T-helper 17 cell (primary cell): Measurements from ENCODE around the gene NAT10. TPM values are rescaled to one million over a fixed set of nuclear protein-coding genes. Genes with fewer than 3 reads are reported as not detected.

Experiments used
- ATAC-seq: fragments of 150-1000 bp; cut with Tn5 transposase; 2 replicates; pipeline ENCODE4 v1.10.0; 2021; ENCODE audit warnings: mild to moderate bottlenecking, moderate library complexity
- DNase-seq, 3 donors: peaks; one replicate each; pipeline versions ENCODE4 v3.0.0 to v3.0.0-alpha.2; 2020 to 2021
- H3K9me3 ChIP-seq: one replicate; pipeline ENCODE4 v1.7.0; 2013; ENCODE audit warnings: low read length, mild to moderate bottlenecking; ENCODE audit not compliant: control insufficient read depth, poor library complexity, severe bottlenecking
- H3K27ac Mint-ChIP-seq: one replicate; pipeline ENCODE4 v1.8.0; 2022; ENCODE audit warnings: mild to moderate bottlenecking, moderate library complexity, mixed read lengths
- H3K27me3 Mint-ChIP-seq: one replicate; pipeline ENCODE4 v1.8.0; 2022; ENCODE audit warnings: mixed read lengths
- H3K36me3 Mint-ChIP-seq: one replicate; pipeline ENCODE4 v1.8.0; 2022; ENCODE audit warnings: low read depth, mixed read lengths
- H3K4me1 Mint-ChIP-seq: one replicate; pipeline ENCODE4 v1.8.0; 2022; ENCODE audit warnings: mild to moderate bottlenecking, mixed read lengths
- H3K4me3 Mint-ChIP-seq: one replicate; pipeline ENCODE4 v1.8.0; 2022; ENCODE audit warnings: mild to moderate bottlenecking, moderate library complexity, mixed read lengths
- total RNA-seq, 4 donors: library from RNA in 2 of 4; stranded (reverse) in 2 of 4; gene quantifications; one replicate each; pipeline ENCODE4 v1.2.3 and lab custom pipeline; 2022 to 2026

NAT10 gene
- total RNA-seq, 2 donors from 2014 or later, result 53.0 to 59.1 TPM

DNA sequence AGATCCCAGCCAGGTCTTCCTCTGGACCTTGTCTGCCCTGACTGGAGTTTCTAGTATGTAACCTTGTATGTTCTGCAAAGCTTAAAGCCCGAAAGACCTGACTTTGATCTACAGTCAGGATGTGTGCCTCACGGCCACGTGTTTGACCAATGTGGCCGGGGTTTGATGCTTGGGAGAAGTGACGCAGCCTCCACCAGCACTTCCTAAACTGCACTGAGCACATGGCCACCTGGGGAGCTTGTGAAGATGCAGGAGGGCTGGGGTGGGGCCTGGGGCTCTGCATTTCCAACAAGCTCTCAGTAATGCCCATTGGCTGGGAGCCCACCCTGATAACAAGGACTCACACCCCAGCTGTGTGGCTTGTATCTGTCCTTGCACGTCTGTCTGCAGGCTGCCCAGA, 53.2 kb downstream of the NAT10 start:
- Mint-ChIP-seq H3K27ac (no peak overlapping the region), H3K4me3 (no peak overlapping the region), H3K27me3 (no peaks in the 10 kb centered on the region), H3K36me3 (no peaks in the 10 kb centered on the region), H3K4me1 (peaks cover 2% of the 10 kb centered on the region)
- ATAC-seq, result no peak
- no peaks in the 10 kb centered on the region for H3K9me3 ChIP-seq
- no peak for DNase-seq

DNA sequence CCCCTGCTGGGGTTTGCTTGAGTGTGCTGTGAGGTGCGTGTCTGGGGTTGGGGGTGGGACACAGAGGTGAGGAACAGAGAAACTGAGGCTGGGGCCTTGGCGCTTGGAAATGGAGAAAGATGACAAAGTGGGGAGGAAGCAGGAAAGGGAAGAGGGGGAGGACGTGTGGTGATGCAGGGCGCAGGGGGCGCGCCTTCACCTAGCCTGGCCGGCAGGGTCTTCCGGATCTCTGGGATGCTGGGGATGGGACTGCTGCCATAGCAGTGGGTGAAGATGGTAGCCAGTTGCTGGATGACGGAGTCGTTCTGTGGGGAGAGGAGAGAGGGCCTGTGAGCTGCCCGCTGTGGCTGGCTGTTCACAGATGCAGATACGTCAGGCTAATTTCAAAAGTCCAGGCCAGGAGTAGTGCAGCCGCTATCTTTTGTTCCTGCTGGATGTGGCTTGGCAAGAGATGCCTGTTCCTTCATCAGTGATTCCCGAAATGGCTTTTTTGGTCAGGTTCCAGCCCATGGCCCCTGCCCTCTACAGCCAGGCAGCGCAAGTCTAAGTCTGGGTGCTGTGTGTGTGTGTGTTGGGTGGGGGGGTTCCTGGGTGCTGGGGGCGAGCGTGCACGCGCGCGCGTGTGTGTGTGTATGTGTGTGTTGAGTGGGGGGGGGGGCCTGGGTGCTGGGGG, 54.8 kb downstream of the NAT10 start:
- DNase-seq (no peak), ATAC-seq (no peak)
- Mint-ChIP-seq H3K36me3 (no peaks in the 10 kb centered on the region), H3K4me1 (peaks cover 2% of the 10 kb centered on the region), H3K27me3 (no peaks in the 10 kb centered on the region), H3K27ac (peak overlapping the region; percentile 34), H3K4me3 (no peak overlapping the region)
- H3K9me3 ChIP-seq, result no peaks in the 10 kb centered on the region

DNA sequence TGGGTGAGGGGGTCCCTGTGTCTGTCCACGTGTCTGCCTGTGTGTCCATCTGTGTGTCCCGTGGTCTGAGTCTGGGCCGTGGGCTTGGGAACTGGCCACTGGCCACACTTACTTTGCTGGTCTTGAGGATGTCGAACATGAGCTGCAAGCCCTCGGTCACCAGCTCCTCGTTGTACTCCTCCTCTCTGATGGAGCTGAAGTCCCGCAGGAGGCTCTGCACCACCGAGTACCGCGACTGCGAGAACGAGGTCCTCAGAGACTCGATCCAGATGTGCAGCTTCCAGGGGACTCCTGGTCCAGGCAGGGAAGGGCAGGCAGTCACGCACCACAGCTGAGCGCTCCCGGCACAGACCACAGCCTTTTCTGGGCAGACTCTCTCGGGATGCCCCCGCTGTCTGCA, 55.4 kb downstream of the NAT10 start:
- Mint-ChIP-seq H3K4me1 (peaks cover 2% of the 10 kb centered on the region), H3K4me3 (no peak overlapping the region), H3K36me3 (no peaks in the 10 kb centered on the region), H3K27me3 (no peaks in the 10 kb centered on the region), H3K27ac (no peak overlapping the region)
- ATAC-seq (no peak), DNase-seq (no peak)
- no peaks in the 10 kb centered on the region for H3K9me3 ChIP-seq

DNA sequence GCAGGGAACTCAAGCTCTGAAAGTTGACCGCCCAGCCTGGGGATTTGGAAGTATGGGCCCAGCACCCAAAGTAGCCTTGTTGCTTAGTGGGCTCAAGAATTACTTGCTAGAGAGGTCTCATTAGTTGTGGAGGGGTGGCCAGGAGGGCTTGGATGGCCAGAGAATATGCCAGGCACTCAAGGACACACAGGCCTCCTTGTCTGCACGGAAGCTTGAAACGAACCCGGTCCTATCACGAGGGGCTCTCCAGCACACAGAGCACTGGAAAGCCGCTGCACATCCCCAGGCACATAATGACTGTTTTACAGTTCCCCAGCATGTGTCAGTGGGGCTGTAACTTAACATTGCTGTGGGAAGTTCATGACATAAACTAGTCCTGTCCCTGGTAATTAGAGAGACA, 55.9 kb downstream of the NAT10 start:
- Mint-ChIP-seq H3K4me3 (no peak overlapping the region), H3K27ac (no peak overlapping the region), H3K4me1 (peaks cover 2% of the 10 kb centered on the region), H3K36me3 (no peaks in the 10 kb centered on the region), H3K27me3 (peaks cover under 1% of the 10 kb centered on the region)
- DNase-seq (no peak), ATAC-seq (no peak)
- no peaks in the 10 kb centered on the region for H3K9me3 ChIP-seq

DNA sequence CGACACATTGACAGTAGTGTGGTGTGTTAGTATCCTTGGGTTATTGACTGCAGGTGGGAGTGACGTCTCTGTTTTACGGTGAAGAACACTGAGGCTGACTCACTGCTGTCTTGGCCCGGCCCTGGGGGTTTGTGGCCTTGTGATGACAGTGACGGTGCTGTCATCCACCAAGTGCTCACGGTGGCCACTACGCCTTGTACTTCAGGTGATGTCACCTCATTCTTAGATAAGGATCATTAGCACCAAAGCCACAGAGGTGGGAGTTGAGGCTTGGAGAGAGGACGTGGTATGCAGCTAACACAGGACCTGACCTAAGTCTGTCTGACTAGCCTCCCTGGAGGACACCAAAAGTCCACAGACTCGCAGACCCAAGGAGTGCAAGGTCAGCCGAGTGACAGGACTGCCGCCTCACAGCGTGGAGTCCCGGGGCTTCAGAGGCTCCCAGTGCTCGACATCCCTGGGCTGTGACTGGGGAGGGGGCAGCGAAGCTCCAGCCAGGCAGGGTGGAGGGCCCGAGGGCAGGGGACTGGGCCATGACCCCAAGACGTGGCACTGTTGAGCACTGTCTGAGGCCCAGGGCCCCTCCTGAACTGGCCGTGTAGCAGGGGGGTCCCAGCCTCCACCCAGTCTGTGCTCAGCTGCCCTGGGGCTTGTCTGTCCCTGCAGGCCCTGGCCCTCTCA, 56.5 kb downstream of the NAT10 start:
- H3K4me3 Mint-ChIP-seq, result no peak overlapping the region

DNA sequence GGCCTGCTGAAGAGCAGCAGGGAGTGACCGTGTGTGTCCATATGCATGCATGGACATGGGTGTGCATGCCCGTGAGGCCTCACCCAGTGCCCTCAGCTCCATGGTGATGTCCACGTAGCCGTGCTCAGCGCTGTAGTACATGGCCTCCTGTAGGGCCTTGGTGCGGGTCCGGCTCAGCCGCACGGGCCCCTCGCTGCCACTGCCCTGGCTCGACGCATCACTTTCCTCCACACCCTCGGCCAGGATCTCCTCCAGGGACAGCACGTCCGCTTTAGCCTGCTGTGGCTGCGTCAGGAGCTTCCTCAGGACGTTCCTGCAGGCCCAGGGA, 57.0 kb downstream of the NAT10 start:
- ATAC-seq, result no peak
- Mint-ChIP-seq H3K27ac (no peak overlapping the region), H3K4me1 (peaks cover 2% of the 10 kb centered on the region), H3K4me3 (no peak overlapping the region), H3K36me3 (peaks cover 5% of the 10 kb centered on the region), H3K27me3 (peaks cover 11% of the 10 kb centered on the region)
- no peaks in the 10 kb centered on the region for H3K9me3 ChIP-seq
- DNase-seq, result no peak

More for the DNA sequence above, 56.5 kb downstream of the NAT10 start:
- DNase-seq (no peak), ATAC-seq (peak; percentile 67)
- Mint-ChIP-seq H3K36me3 (no peaks in the 10 kb centered on the region), H3K4me1 (peaks cover 2% of the 10 kb centered on the region), H3K27ac (no peak overlapping the region), H3K27me3 (peaks cover 6% of the 10 kb centered on the region)
- no peaks in the 10 kb centered on the region for H3K9me3 ChIP-seq

DNA sequence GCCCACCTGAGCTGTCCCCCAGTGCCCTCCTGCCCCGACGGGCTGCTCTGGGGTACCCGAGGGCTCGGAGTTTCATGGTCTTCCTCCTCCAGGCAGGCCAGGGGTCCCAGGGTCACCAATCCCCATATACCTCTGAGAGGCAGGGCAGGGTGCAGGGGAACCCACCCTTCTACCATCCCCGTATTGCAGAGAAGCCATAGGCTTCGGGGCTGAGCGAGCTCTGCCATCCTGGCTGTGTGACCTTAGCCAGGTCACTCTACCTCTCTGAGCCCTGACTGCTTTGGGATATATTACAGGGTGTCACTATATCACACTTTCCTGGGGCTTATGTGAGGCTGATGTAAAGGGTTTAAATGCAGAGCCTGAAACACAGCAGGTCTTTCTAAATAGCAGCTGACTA, 57.4 kb downstream of the NAT10 start:
- H3K27ac Mint-ChIP-seq, result no peak overlapping the region
- no peak overlapping the region for H3K4me3 Mint-ChIP-seq
- ATAC-seq (no peak), DNase-seq (no peak)
- H3K4me1 Mint-ChIP-seq, result peaks cover 2% of the 10 kb centered on the region
- H3K9me3 ChIP-seq, result no peaks in the 10 kb centered on the region
- H3K36me3 Mint-ChIP-seq, result peaks cover 5% of the 10 kb centered on the region
- H3K27me3 Mint-ChIP-seq, result peaks cover 11% of the 10 kb centered on the region

DNA sequence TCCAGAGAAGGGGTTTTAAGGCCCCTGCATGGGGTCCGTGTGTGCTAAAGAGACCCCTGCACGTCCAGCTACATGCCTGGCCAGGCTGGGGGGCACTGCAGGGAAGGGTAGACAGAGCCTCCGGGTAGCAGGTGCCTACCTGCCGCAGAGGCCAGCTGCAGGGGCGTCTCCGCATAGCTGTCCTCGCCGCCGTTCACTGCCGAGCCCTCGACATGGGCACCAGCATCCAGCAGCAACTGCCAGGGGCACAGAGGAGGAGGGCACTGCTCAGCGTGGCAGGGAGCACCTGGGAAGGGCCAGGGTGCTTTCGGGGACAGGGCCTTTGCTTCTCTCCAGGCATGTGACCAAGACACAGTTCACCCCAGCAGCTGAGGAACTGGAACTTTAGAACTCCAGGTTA, 59.7 kb downstream of the NAT10 start:
- H3K9me3 ChIP-seq, result no peaks in the 10 kb centered on the region
- ATAC-seq (no peak), DNase-seq (no peak)
- Mint-ChIP-seq H3K4me1 (no peaks in the 10 kb centered on the region), H3K36me3 (peaks cover 5% of the 10 kb centered on the region), H3K4me3 (no peak overlapping the region), H3K27ac (no peak overlapping the region), H3K27me3 (peaks cover 11% of the 10 kb centered on the region)

DNA sequence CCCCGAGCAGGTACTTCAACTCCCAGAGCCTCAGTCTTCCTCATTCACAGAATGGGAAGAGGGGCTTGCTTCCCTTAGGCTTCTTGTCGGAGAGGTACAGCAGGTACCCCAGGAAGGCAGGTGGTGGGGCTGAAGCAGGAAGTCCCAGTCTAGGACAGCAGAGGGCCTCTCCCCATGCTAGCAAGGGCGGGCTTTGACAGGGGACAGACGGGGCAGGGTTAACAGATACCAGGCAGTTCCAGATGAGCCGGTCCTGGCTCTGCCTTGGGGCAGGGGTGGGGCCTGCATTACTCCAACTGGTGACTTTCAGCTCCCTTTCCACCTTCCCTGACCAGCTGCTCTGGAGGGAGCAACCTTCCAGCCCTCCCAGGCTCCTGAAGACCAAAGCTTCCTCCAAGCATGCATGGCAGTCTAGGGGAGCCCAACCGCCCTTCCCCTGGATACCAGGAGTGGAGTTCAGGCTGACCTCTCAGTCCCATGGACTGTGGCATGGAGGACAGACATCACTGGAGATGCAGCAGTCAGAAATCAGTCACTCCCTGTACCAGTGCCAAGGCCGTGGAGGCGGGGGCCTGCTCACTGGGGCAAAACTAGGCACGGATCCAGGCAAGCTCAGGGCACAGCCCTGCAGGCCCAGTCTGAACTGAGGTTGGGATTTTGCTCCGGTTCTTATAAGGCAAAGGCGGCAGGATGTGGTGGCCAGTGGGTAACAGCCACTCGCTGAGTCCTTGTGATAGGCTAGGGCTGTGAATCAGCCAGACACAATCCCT, 60.5 kb downstream of the NAT10 start:
- H3K27me3 Mint-ChIP-seq, result peaks cover 16% of the 10 kb centered on the region
- DNase-seq, result no peak
- no peak overlapping the region for H3K4me3 Mint-ChIP-seq
- H3K36me3 Mint-ChIP-seq, result peaks cover 5% of the 10 kb centered on the region
- no peak for ATAC-seq
- H3K4me1 Mint-ChIP-seq, result no peaks in the 10 kb centered on the region
- no peaks in the 10 kb centered on the region for H3K9me3 ChIP-seq
- H3K27ac Mint-ChIP-seq, result no peak overlapping the region

DNA sequence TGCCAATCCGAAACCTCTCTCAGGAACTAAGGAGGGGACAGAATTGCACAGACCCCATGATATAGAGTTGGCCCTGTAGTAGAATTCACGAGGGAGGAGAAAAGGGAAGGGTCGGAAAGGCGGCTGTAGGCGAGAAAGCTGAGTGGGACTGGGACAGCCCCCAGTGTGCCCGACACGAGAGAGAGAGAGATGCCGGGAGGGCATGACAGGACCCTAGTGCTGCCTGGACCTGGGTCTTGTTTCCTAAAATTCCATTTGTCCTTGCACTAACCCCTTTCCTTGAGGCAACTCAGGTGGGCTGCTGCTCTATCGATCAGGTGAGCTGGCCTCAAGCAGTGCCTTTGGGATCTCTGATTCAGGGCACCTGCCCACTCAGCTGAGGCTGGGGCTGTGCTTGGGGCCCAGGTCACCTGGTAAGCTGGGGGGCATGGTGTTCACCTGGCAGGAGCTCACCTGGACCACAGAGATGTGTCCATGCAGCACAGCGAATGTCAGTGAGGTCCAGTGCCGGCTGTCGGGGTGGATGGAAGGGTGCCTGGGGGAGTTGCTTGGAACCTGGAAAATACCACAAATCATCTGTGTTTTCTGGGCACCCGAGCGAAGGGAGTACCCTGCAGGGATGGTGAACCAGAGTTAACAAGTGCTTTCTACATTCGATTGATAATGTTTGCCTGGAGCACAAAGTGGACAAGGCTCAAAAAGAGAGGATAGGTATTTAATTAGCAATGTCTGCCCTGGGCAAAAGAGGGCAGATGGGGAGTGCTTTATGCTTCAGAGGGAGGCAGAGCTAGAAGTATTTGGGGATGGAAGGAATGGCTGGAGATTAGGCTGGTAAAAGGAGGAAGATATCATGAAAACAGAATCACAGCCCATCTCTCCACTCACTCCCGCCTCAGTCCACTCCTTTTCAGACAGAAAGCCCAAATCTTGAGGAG, 61.6 kb downstream of the NAT10 start:
- no peak for ATAC-seq
- Mint-ChIP-seq H3K4me3 (no peak overlapping the region), H3K36me3 (peaks cover 5% of the 10 kb centered on the region), H3K4me1 (no peaks in the 10 kb centered on the region), H3K27ac (no peak overlapping the region), H3K27me3 (peaks cover 20% of the 10 kb centered on the region)
- no peak for DNase-seq
- H3K9me3 ChIP-seq, result no peaks in the 10 kb centered on the region

DNA sequence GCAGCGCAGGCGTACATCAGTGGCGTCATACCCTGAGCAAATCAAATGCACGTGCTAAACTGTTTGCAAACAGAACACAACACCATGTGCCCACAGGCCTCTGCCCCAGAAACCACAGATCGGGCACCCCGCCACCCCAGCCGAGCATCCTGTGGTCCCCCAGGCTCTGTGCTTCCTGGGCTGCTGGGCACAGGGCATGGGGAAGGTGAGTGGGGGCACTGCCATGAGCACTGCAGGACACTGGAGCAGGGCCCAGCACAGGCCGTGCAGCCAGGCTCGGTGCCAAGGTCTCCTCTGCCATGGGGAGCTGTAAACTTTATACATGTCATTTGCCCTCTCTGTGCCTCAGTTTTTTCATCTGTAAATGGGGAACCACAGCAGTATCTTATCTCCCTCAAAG, 62.5 kb downstream of the NAT10 start:
- ATAC-seq (no peak), DNase-seq (no peak)
- Mint-ChIP-seq H3K27ac (no peak overlapping the region), H3K27me3 (peaks cover 26% of the 10 kb centered on the region), H3K36me3 (peaks cover 5% of the 10 kb centered on the region), H3K4me1 (no peaks in the 10 kb centered on the region), H3K4me3 (no peak overlapping the region)
- no peaks in the 10 kb centered on the region for H3K9me3 ChIP-seq

DNA sequence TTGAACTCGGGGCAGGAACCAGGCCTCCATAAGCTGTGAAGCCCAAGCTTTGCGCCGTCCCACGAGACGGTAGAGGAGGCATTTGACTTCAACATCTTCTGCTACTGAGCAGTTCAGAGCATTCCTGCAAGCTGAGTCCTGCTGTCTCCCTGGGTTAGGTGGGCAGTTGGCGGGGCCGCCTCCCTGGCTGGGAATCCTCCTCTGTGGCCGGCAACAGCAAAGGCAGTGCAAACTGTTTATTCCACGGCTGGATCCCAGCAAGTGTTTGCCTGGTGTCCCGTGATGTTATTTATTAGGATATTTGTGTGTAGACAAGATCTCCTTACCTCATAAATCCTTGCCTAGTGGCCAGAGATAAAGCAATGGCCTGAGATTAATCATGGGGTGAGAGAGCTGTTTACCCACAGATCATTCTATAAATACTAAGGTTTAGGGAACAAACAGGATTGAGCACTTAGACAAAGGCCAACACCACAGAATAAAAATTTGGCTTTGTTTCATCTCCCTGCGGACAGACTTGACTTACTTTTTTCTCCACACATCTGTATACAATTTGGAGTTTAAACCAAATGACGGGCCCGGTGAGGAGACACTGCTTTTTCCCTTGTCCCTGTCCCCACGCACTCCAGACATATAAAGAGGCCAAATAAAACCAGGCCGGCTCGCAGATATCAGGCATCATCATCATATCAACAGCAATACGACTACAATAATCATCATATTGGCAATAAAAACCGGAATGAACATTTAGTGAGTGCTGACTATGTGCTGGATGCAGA, 63.4 kb downstream of the NAT10 start:
- ATAC-seq, result no peak
- H3K9me3 ChIP-seq, result no peaks in the 10 kb centered on the region
- Mint-ChIP-seq H3K27ac (no peak overlapping the region), H3K4me1 (no peaks in the 10 kb centered on the region), H3K4me3 (no peak overlapping the region), H3K27me3 (peaks cover 28% of the 10 kb centered on the region), H3K36me3 (peaks cover 5% of the 10 kb centered on the region)
- DNase-seq, result no peak
